Activated CD4-positive, alpha-beta T cell treated with anti-CD3 and anti-CD28 coated beads, Interleukin-2, amount 50 U/mL, for 16 hours (primary cell): ENCODE results near the gene NMRK1.

Experiments
- DNase-seq: peaks from one replicate; pipeline ENCODE4 v3.0.0-alpha.2; 2020

The NMRK1 gene

GRCh38 chr9:75054368-75055001, 33.5 kb downstream of the NMRK1 start:
- no peak for DNase-seq

- DNase-seq = no peak
Measured at GRCh38 chr9:75053869-75054268, 34.1 kb downstream of the NMRK1 start.

- no peak for DNase-seq
Measured at GRCh38 chr9:75051285-75051684, 36.7 kb downstream of the NMRK1 start.

GRCh38 chr9:75047506-75047905, 40.4 kb downstream of the NMRK1 start:
- no peak for DNase-seq

GRCh38 chr9:75046725-75047345, 41.1 kb downstream of the NMRK1 start:
- DNase-seq = no peak

GRCh38 chr9:75041041-75041440, 46.9 kb downstream of the NMRK1 start:
- DNase-seq = no peak

- DNase-seq = no peak
Measured at GRCh38 chr9:75039801-75040200, 48.2 kb downstream of the NMRK1 start.

- no peak for DNase-seq
Measured at GRCh38 chr9:75039009-75039408, 48.9 kb downstream of the NMRK1 start.

GRCh38 chr9:75036793-75037192, 51.2 kb downstream of the NMRK1 start:
- no peak for DNase-seq

- DNase-seq = no peak
Measured at GRCh38 chr9:75033791-75034473, 54.0 kb downstream of the NMRK1 start.

GRCh38 chr9:75027187-75028107, 60.5 kb downstream of the NMRK1 start:
- peak; percentile 55 for DNase-seq

- peak; percentile 42 for DNase-seq
Measured at GRCh38 chr9:75023846-75024245, 64.1 kb downstream of the NMRK1 start.

GRCh38 chr9:75019654-75020053, 68.3 kb downstream of the NMRK1 start:
- no peak for DNase-seq

GRCh38 chr9:75019022-75019421, 68.9 kb downstream of the NMRK1 start:
- DNase-seq = no peak

- DNase-seq = no peak
Measured at GRCh38 chr9:75017378-75017777, 70.6 kb downstream of the NMRK1 start.

- no peak for DNase-seq
Measured at GRCh38 chr9:75013735-75014134, 74.2 kb downstream of the NMRK1 start.
